ENCODE measurements around the gene TMEM200C. TPM values are rescaled to one million over a fixed set of nuclear protein-coding genes. Genes with fewer than 3 reads are reported as not detected.

The TMEM200C gene
- total and polyA plus RNA-seq, 2 donors (not counting 3 experiments of a cell fraction or from before 2014, with no cell fraction given): 0.07 TPM; not detected in 1

DNA sequence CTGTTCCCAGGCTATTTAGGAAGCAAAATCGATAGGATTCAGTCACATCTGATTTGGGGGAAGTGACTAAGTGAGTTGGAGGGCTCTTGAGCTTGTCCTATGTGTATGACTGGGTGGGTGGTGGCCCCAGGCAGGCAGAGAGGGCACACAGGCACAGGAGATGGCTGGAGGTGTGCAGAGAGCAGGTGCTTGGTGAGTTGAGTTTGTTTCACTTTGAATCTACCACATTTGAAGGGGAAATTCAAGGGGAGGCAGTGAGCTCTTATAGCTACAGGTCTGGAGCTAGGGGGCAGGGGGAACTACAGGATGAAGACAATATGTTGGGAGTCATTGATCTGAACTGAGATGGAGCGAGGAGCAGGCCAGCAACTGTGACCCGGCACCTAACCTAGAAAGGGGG, 42.5 kb upstream of the TMEM200C start:
- no peaks in the 10 kb centered on the region for H3K9me3 ChIP-seq (replicated peaks; ENCODE audit: control insufficient read depth, insufficient read depth, low read length)
- no peak overlapping the region for H2AFZ ChIP-seq (ENCODE audit: low read depth, low read length)
- DNase-seq (ENCODE audit: low read depth, low spot score) (no peak), FAIRE-seq (no peak)
- no peak overlapping the region for H3K27ac ChIP-seq (ENCODE audit: insufficient read depth, low read depth, low read length)
- ChIA-PET POLR2A (no interaction called here), CTCF (no interaction called here)
- intact Hi-C loops (cut with micrococcal nuclease) (no loop called here), dilution Hi-C loops (cut with MboI; ENCODE audit: extremely low pct_ligation_motif_present, low sequenced_read_pairs) (no loop called here)
- no peaks in the 10 kb centered on the region for H4K20me1 ChIP-seq (replicated peaks; ENCODE audit: control insufficient read depth, extremely low read depth, insufficient read depth, low read length)
- H3K36me3 ChIP-seq (ENCODE audit: control insufficient read depth in 2 of 2, extremely low read depth in 1 of 2, insufficient read depth in 2 of 2, low read length in 2 of 2): no peaks in the 10 kb centered on the region
- no peaks in the 10 kb centered on the region for H3K27me3 ChIP-seq (ENCODE audit: control insufficient read depth in 2 of 2, insufficient read depth in 2 of 2, low read length in 2 of 2)
- no peaks in the 10 kb centered on the region for H3K4me1 ChIP-seq (ENCODE audit: control insufficient read depth, extremely low read depth, insufficient read depth, low read length)
- H3K79me2 ChIP-seq (ENCODE audit: control insufficient read depth, insufficient read depth, low read length): no peaks in the 10 kb centered on the region
- no TSS peak for BruUV-seq (replicated peaks)
- TF ChIP-seq FOS (IDR thresholded peaks at IDR 0.05; ENCODE audit: borderline replicate concordance, insufficient read depth, low read length): no peak
- TF ChIP-seq POLR2A (IDR thresholded peaks at IDR 0.05; ENCODE audit: low read depth, low read length): no peak
- H3K4me2 ChIP-seq (ENCODE audit: insufficient read depth, low read length): no peak overlapping the region
- H3K9me1 ChIP-seq (replicated peaks; ENCODE audit: control insufficient read depth, extremely low read depth, insufficient read depth, low read length): no peaks in the 10 kb centered on the region
- no peak overlapping the region for H3K9ac ChIP-seq (replicated peaks; ENCODE audit: extremely low read depth, insufficient read depth, low read length)
- no peak overlapping the region for H3K4me3 ChIP-seq (replicated peaks in 1 of 3; ENCODE audit: insufficient read depth in 1 of 3, low read depth in 1 of 3, low read length in 3 of 3)

- Histone ChIP-seq H3K9me1 (replicated peaks; ENCODE audit: control insufficient read depth, extremely low read depth, insufficient read depth, low read length) (no peaks in the 10 kb centered on the region), H3K27me3 (ENCODE audit: control insufficient read depth in 2 of 2, insufficient read depth in 2 of 2, low read length in 2 of 2) (no peaks in the 10 kb centered on the region), H3K4me3 (replicated peaks in 1 of 3; ENCODE audit: insufficient read depth in 1 of 3, low read depth in 1 of 3, low read length in 3 of 3) (no peak overlapping the region), H3K4me2 (ENCODE audit: insufficient read depth, low read length) (no peak overlapping the region), H3K36me3 (ENCODE audit: control insufficient read depth in 2 of 2, extremely low read depth in 1 of 2, insufficient read depth in 2 of 2, low read length in 2 of 2) (no peaks in the 10 kb centered on the region), H3K9ac (replicated peaks; ENCODE audit: extremely low read depth, insufficient read depth, low read length) (no peak overlapping the region), H3K27ac (ENCODE audit: insufficient read depth, low read depth, low read length) (no peak overlapping the region), H2AFZ (ENCODE audit: low read depth, low read length) (no peak overlapping the region), H3K4me1 (ENCODE audit: control insufficient read depth, extremely low read depth, insufficient read depth, low read length) (no peaks in the 10 kb centered on the region), H3K79me2 (ENCODE audit: control insufficient read depth, insufficient read depth, low read length) (no peaks in the 10 kb centered on the region), H4K20me1 (replicated peaks; ENCODE audit: control insufficient read depth, extremely low read depth, insufficient read depth, low read length) (no peaks in the 10 kb centered on the region), H3K9me3 (replicated peaks; ENCODE audit: control insufficient read depth, insufficient read depth, low read length) (no peaks in the 10 kb centered on the region)
- dilution Hi-C loops (cut with MboI; ENCODE audit: extremely low pct_ligation_motif_present, low sequenced_read_pairs): no loop called here
- TF ChIP-seq FOS (IDR thresholded peaks at IDR 0.05; ENCODE audit: borderline replicate concordance, insufficient read depth, low read length): no peak
- TF ChIP-seq JUN (IDR thresholded peaks at IDR 0.05; ENCODE audit: borderline replicate concordance, insufficient read depth, insufficient read length, low read depth): no peak
- no peak for TF ChIP-seq POLR2AphosphoS5 (IDR thresholded peaks at IDR 0.05; ENCODE audit: insufficient read depth, low read depth, low read length)
- TF ChIP-seq GATA2 (IDR thresholded peaks at IDR 0.05; ENCODE audit: insufficient read depth, insufficient read length, low read depth, low read length): no peak
- TF ChIP-seq POLR2A (IDR thresholded peaks at IDR 0.05; ENCODE audit: low read depth, low read length): no peak
- no peak for TF ChIP-seq EZH2 (IDR thresholded peaks at IDR 0.05; ENCODE audit: borderline replicate concordance, low read depth, low read length, severe bottlenecking)
- no peak for TF ChIP-seq CTCF (IDR thresholded peaks at IDR 0.05; ENCODE audit: extremely low read depth in 1 of 2, insufficient read depth in 1 of 2, low read depth in 1 of 2, low read length in 2 of 2)
- no peak for TF ChIP-seq MYC (IDR thresholded peaks at IDR 0.05; ENCODE audit: low read depth, low read length)
- no peak for TF ChIP-seq MAX (IDR thresholded peaks at IDR 0.05; ENCODE audit: insufficient read depth, insufficient read length)
- ChIA-PET CTCF (no interaction called here), POLR2A (no interaction called here)
- no peak for DNase-seq (ENCODE audit: low read depth, low spot score)
- no TSS peak for BruUV-seq (replicated peaks)
- intact Hi-C loops (cut with micrococcal nuclease): no loop called here
- no peak for FAIRE-seq
Measured at GRCh38 chr18:5937121-5937520, 41.8 kb upstream of the TMEM200C start.
